ENCODE data around the gene EPAS1.

- no peak for TF ChIP-seq CTCF (conservative IDR thresholded peaks at IDR 0.05)
- TF ChIP-seq ZFX (IDR thresholded peaks at IDR 0.05), result no peak
Measured at GRCh38 chr2:46263347-46263746, 33.9 kb upstream of the EPAS1 start.
